Mesothelial cell of epicardium (in vitro differentiated cells): ENCODE data around the gene TMEFF1. TPM values are rescaled to one million over a fixed set of nuclear protein-coding genes. Genes with fewer than 3 reads are reported as not detected.

Experiments
- DNase-seq, 2 experiments: peaks; one replicate each; pipeline ENCODE4 v3.0.0; 2021; ENCODE audit warnings: low spot score in 2 of 2; ENCODE audit not compliant: unreplicated experiment in 2 of 2
- H3K27ac Mint-ChIP-seq: 2 replicates; pipeline ENCODE4 v1.8.0; 2021; ENCODE audit warnings: mixed read lengths
- H3K27me3 Mint-ChIP-seq: 2 replicates; pipeline ENCODE4 v1.8.0; 2021; ENCODE audit warnings: low read depth, mixed read lengths
- H3K36me3 Mint-ChIP-seq: 2 replicates; pipeline ENCODE4 v1.8.0; 2021; ENCODE audit warnings: mixed read lengths
- H3K4me1 Mint-ChIP-seq: 2 replicates; pipeline ENCODE4 v1.8.0; 2021; ENCODE audit warnings: mixed read lengths
- H3K4me3 Mint-ChIP-seq: 2 replicates; pipeline ENCODE4 v1.8.0; 2021; ENCODE audit warnings: mild to moderate bottlenecking, moderate library complexity, mixed read lengths
- H3K9me3 Mint-ChIP-seq: 2 replicates; pipeline ENCODE4 v1.8.0; 2021; ENCODE audit warnings: mixed read lengths
- CTCF ChIP-seq: fragments of 200-600 bp; sonication (generic); IDR thresholded peaks from one replicate; pipeline ENCODE4 v1.5.0; 2021; ENCODE audit warnings: antibody characterized with exemption; ENCODE audit not compliant: unreplicated experiment
- total RNA-seq: library from RNA; stranded (reverse); gene quantifications from 3 replicates; pipeline ENCODE4 v1.2.1, GENCODE V29; 2021

The TMEFF1 gene
- total RNA-seq, 1 donor from 2014 or later = 25.5 TPM

DNA sequence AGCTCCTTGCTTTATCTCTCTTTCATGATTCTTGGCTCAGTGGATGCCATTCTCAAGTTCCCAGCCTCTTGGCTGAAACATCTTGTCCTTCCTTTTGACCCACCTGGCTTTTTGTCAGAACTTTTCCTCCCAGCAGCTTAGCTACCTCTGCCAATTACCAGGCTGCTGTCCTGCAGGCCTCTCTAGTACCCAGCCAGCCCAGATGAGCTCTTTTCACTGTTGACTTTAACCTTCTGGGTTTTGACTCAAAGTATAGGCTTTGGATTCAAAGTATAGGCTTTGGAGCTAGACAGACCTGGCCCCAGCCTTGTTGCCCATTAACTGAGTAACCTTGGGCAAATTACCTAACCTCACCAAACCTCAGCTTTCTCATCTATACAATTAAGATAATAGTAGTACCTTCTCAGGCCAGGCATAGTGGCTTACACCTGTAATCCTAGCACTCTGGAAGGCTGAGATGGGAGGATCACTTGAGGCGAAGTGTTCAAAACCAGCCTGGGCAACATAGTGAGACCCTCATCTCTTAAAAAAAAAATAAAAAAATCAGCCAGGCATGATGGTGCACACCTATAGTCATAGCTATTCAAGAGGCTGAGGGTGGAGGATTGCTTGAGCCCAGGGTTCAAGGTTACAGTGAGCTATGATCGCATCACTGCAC lies 6.6 kb upstream of the TMEFF1 start:
- Mint-ChIP-seq H3K36me3 (no peaks in the 10 kb centered on the region), H3K27me3 (no peaks in the 10 kb centered on the region), H3K4me1 (no peaks in the 10 kb centered on the region), H3K9me3 (no peaks in the 10 kb centered on the region), H3K27ac (no peak overlapping the region), H3K4me3 (no peak overlapping the region)
- DNase-seq = no peak
- no peak for TF ChIP-seq CTCF

- Mint-ChIP-seq H3K4me3 (no peak overlapping the region), H3K9me3 (no peaks in the 10 kb centered on the region), H3K27ac (no peak overlapping the region), H3K36me3 (no peaks in the 10 kb centered on the region), H3K27me3 (no peaks in the 10 kb centered on the region), H3K4me1 (no peaks in the 10 kb centered on the region)
- no peak for DNase-seq
- no peak for TF ChIP-seq CTCF
These were observed 6.1 kb upstream of the TMEFF1 start for GRCh38 chr9:100466829-100467221.

GRCh38 chr9:100468041-100468440 lies 4.9 kb upstream of the TMEFF1 start:
- no peaks in the 10 kb centered on the region for H3K4me1 Mint-ChIP-seq
- TF ChIP-seq CTCF = no peak
- no peaks in the 10 kb centered on the region for H3K36me3 Mint-ChIP-seq
- H3K27ac Mint-ChIP-seq = no peak overlapping the region
- no peak for DNase-seq
- no peak overlapping the region for H3K4me3 Mint-ChIP-seq
- no peaks in the 10 kb centered on the region for H3K9me3 Mint-ChIP-seq
- H3K27me3 Mint-ChIP-seq = no peaks in the 10 kb centered on the region

- TF ChIP-seq CTCF = no peak
- peaks cover 13% of the 10 kb centered on the region for H3K4me1 Mint-ChIP-seq
- no peak for DNase-seq
- no peaks in the 10 kb centered on the region for H3K36me3 Mint-ChIP-seq
- H3K27me3 Mint-ChIP-seq = no peaks in the 10 kb centered on the region
- H3K9me3 Mint-ChIP-seq = no peaks in the 10 kb centered on the region
- H3K4me3 Mint-ChIP-seq = peak overlapping the region; percentile 70
- peak overlapping the region; percentile 73 for H3K27ac Mint-ChIP-seq
These were observed 681 bp upstream of the TMEFF1 start for GRCh38 chr9:100472268-100472667.

GRCh38 chr9:100473276-100474081 lies 530 bp downstream of the TMEFF1 start:
- H3K4me3 Mint-ChIP-seq = peak overlapping the region; percentile 74
- no peaks in the 10 kb centered on the region for H3K9me3 Mint-ChIP-seq
- no peaks in the 10 kb centered on the region for H3K36me3 Mint-ChIP-seq
- no peak overlapping the region for H3K27ac Mint-ChIP-seq
- TF ChIP-seq CTCF = no peak
- H3K4me1 Mint-ChIP-seq = peaks cover 14% of the 10 kb centered on the region
- peak; percentile 33 to 64 for DNase-seq
- H3K27me3 Mint-ChIP-seq = no peaks in the 10 kb centered on the region
